Measurements from ENCODE around the gene C1orf116. TPM values are rescaled to one million over a fixed set of nuclear protein-coding genes. Genes with fewer than 3 reads are reported as not detected.

Gene C1orf116
- total RNA-seq, 1 experiment from 2014 or later, result 8.7 TPM

DNA sequence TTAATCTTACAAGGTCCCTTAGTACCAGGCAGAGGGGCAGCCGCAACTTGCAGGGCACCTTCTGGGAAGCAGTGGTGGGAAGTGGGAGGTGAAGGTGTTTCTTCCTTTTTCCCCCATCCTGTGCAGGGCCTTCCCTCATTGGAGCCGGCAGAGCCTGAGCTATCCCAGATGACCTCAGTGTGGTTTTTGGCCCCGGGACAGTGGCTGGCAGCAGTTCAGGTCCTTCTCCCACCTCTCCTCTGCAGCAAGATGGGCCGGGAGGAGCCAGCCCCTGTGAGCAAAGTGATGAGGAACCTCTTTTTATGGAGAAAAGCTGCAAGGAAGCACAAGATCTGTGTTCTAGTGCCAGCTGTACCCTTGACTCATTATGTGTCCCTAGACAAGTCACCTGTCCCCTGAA lies 27.3 kb upstream of the C1orf116 start:
- no peak for DNase-seq
- intact Hi-C loops (cut with micrococcal nuclease; ENCODE audit: unreplicated experiment), result no loop called here
- POLR2A ChIA-PET, result no interaction called here
- no TSS peak for BruUV-seq (replicated peaks)
- no peak overlapping the region for H3K4me3 Mint-ChIP-seq (ENCODE audit: unreplicated experiment)
- H3K36me3 Mint-ChIP-seq (ENCODE audit: insufficient read depth, unreplicated experiment), result peaks cover 14% of the 10 kb centered on the region
- no peaks in the 10 kb centered on the region for H3K9me3 Mint-ChIP-seq (ENCODE audit: unreplicated experiment)
- peaks cover 4% of the 10 kb centered on the region; the same call in 1 of the 2 replicates for H3K36me3 ChIP-seq (ENCODE audit: control insufficient read depth, insufficient read depth, low read length)
- no peaks in the 10 kb centered on the region for H3K4me1 ChIP-seq
- no peaks in the 10 kb centered on the region for H3K27me3 Mint-ChIP-seq (ENCODE audit: insufficient read depth, unreplicated experiment)
- H3K4me1 Mint-ChIP-seq (ENCODE audit: low read depth, unreplicated experiment), result peaks cover 1% of the 10 kb centered on the region
- H3K4me3 ChIP-seq (ENCODE audit: low read depth, low read length), result no peak overlapping the region
- H3K27me3 ChIP-seq (replicated peaks; ENCODE audit: control insufficient read depth, insufficient read depth, low read length), result no peaks in the 10 kb centered on the region
- H3K27ac Mint-ChIP-seq (ENCODE audit: unreplicated experiment), result no peak overlapping the region
- TF ChIP-seq, protein P1, sequence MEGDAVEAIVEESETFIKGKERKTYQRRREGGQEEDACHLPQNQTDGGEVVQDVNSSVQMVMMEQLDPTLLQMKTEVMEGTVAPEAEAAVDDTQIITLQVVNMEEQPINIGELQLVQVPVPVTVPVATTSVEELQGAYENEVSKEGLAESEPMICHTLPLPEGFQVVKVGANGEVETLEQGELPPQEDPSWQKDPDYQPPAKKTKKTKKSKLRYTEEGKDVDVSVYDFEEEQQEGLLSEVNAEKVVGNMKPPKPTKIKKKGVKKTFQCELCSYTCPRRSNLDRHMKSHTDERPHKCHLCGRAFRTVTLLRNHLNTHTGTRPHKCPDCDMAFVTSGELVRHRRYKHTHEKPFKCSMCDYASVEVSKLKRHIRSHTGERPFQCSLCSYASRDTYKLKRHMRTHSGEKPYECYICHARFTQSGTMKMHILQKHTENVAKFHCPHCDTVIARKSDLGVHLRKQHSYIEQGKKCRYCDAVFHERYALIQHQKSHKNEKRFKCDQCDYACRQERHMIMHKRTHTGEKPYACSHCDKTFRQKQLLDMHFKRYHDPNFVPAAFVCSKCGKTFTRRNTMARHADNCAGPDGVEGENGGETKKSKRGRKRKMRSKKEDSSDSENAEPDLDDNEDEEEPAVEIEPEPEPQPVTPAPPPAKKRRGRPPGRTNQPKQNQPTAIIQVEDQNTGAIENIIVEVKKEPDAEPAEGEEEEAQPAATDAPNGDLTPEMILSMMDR (IDR thresholded peaks at IDR 0.05; ENCODE audit: insufficient read depth in 1 of 2, low read depth in 1 of 2, low read length in 1 of 2, severe bottlenecking in 1 of 2, unreplicated experiment in 1 of 2), result no peak
- CTCF ChIA-PET, result no interaction called here
- H3K9me3 ChIP-seq, result no peaks in the 10 kb centered on the region

DNA sequence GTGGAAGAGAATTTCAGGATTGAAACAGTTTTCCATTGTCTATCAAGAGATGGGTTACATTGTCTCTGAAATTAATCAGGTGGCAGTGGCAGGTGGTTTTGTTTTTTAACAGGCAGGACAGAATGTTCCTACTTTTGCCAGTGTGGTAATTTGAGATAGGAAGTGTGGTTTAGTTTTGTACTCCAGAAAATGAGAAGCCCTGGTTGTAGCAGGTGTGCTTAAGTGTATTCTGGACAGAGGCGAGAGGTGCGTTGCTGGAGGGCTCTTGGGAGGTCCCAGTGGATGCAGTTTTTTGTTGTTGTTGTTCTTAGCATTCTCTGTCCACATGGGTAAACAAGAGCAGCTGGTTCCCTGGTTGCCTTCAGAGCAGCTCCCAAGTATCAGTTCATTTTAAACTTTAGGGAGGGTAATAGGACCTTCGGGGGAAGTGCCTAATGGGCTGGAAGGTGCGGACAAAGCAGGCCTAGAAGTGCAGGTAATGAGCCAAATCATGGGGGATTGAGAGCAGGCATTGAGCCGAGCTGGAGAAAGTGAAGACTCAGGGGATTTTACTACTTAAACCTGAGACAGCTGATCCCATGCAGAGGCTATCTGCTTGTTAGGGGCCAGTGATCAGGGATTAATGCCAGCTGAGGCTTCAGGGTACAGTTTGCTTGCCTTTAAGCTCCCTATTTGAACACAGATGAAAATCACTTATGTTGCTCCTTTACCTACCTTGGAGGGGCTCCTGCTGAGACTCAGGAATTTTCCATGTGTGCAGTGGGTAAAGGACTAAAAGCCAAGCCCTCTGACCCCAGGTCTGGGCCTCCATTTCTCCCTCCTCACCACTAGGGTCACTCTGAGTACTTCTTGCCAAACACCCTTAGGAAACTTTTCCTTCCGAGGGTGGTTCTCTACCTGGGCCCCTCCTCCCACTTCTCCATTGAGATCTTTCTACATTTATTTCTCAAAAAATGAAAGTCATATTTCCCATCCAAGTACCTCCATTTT lies 26.6 kb upstream of the C1orf116 start:
- H3K27me3 Mint-ChIP-seq (ENCODE audit: insufficient read depth, unreplicated experiment), result no peaks in the 10 kb centered on the region
- Histone ChIP-seq H3K9me3 (no peaks in the 10 kb centered on the region), H3K36me3 (ENCODE audit: control insufficient read depth, insufficient read depth, low read length) (peaks cover 4% of the 10 kb centered on the region; the same call in 1 of the 2 replicates), H3K4me3 (ENCODE audit: low read depth, low read length) (no peak overlapping the region), H3K4me1 (no peaks in the 10 kb centered on the region), H3K27me3 (replicated peaks; ENCODE audit: control insufficient read depth, insufficient read depth, low read length) (no peaks in the 10 kb centered on the region)
- intact Hi-C loops (cut with micrococcal nuclease; ENCODE audit: unreplicated experiment), result no loop called here
- DNase-seq, result peak in 1 of 2 experiments; percentile 19
- TF ChIP-seq, protein P1 (IDR thresholded peaks at IDR 0.05; ENCODE audit: insufficient read depth in 1 of 2, low read depth in 1 of 2, low read length in 1 of 2, severe bottlenecking in 1 of 2, unreplicated experiment in 1 of 2), result peak in 1 of 2 experiments; percentile 31
- no TSS peak for BruUV-seq (replicated peaks)
- H3K4me3 Mint-ChIP-seq (ENCODE audit: unreplicated experiment), result no peak overlapping the region
- H3K9me3 Mint-ChIP-seq (ENCODE audit: unreplicated experiment), result no peaks in the 10 kb centered on the region
- peaks cover 8% of the 10 kb centered on the region for H3K4me1 Mint-ChIP-seq (ENCODE audit: low read depth, unreplicated experiment)
- no peak overlapping the region for H3K27ac Mint-ChIP-seq (ENCODE audit: unreplicated experiment)
- ChIA-PET CTCF (no interaction called here), POLR2A (no interaction called here)
- peaks cover 12% of the 10 kb centered on the region for H3K36me3 Mint-ChIP-seq (ENCODE audit: insufficient read depth, unreplicated experiment)

DNA sequence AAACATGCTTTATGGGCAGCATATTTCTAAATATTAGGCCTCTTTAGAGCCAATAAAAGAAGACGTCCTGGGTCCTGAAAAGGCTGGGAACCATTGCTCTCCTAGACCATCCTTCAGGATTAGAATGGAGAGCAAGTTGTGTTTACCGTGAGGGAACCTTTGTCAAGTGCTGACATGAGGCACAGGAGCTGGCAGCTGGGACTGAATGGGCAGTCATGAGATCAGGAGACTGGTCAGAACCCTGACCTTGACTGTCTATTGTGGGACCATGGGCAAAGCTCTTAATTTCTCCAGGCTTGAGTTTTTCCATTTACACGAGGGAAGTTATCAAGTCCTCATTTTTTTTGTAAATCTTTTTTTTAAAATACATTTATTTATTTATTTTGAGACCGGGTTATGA lies 25.7 kb upstream of the C1orf116 start:
- BruUV-seq (replicated peaks), result no TSS peak
- ChIA-PET POLR2A (no interaction called here), CTCF (no interaction called here)
- Histone ChIP-seq H3K4me3 (ENCODE audit: low read depth, low read length) (no peak overlapping the region), H3K4me1 (no peaks in the 10 kb centered on the region), H3K36me3 (ENCODE audit: control insufficient read depth, insufficient read depth, low read length) (0 out of 2 replicates have a peak, but pooled peaks cover 3% of the 10 kb centered on the region), H3K9me3 (no peaks in the 10 kb centered on the region), H3K27me3 (replicated peaks; ENCODE audit: control insufficient read depth, insufficient read depth, low read length) (no peaks in the 10 kb centered on the region)
- Mint-ChIP-seq H3K27ac (ENCODE audit: unreplicated experiment) (no peak overlapping the region), H3K27me3 (ENCODE audit: insufficient read depth, unreplicated experiment) (no peaks in the 10 kb centered on the region), H3K36me3 (ENCODE audit: insufficient read depth, unreplicated experiment) (peaks cover 3% of the 10 kb centered on the region), H3K9me3 (ENCODE audit: unreplicated experiment) (no peaks in the 10 kb centered on the region), H3K4me1 (ENCODE audit: low read depth, unreplicated experiment) (peaks cover 8% of the 10 kb centered on the region), H3K4me3 (ENCODE audit: unreplicated experiment) (no peak overlapping the region)
- no peak for DNase-seq
- intact Hi-C loops (cut with micrococcal nuclease; ENCODE audit: unreplicated experiment), result no loop called here
- TF ChIP-seq, protein P1 (IDR thresholded peaks at IDR 0.05; ENCODE audit: insufficient read depth in 1 of 2, low read depth in 1 of 2, low read length in 1 of 2, severe bottlenecking in 1 of 2, unreplicated experiment in 1 of 2), result no peak
